Measurements from ENCODE around the gene METAP2. TPM values are rescaled to one million over a fixed set of nuclear protein-coding genes. Genes with fewer than 3 reads are reported as not detected.

The METAP2 gene
- polyA plus RNA-seq, 2 donors, result 23.7 to 51.8 TPM

DNA sequence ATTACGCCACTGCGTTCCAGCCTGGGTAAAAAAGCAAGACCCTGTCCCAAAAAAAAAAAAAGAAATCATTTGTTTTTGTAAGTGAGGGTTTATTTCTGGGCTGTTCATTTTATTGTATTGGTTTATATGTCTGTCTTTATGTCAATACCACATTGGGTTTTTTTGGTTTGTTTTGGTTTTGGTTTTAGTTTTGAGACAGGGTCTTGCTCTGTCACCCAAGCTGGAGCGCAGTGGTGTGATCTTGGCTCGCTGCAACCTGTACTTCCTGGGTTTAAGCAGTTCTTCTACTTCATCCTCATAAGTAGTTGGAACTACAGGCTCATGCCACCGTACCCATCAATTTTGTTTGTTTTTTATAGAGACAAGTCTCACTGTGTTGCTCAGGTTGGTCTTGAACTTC is 25.0 kb downstream of the METAP2 start:
- WGBS, 2 donors, result 94 to 97% methylated on average over 5 of the region's 5 CpGs
- H3K4me3 ChIP-seq (ENCODE audit: low read depth in 1 of 2, low read length in 2 of 2), result no peak overlapping the region
- no peak overlapping the region for H3K27ac ChIP-seq (ENCODE audit: low read depth in 2 of 2, low read length in 1 of 2)
- H3K36me3 ChIP-seq (ENCODE audit: control insufficient read depth in 2 of 2, insufficient read depth in 2 of 2, low read length in 1 of 2), result peaks cover 5 to 11% of the 10 kb centered on the region in 2 donors
- no peaks in the 10 kb centered on the region for H3K9me3 ChIP-seq (ENCODE audit: control insufficient read depth in 2 of 2, insufficient read depth in 1 of 2, low read depth in 1 of 2, low read length in 1 of 2)
- H3K4me1 ChIP-seq (ENCODE audit: control insufficient read depth in 2 of 2, insufficient read depth in 2 of 2, low read length in 1 of 2), result no peaks in the 10 kb centered on the region
- no peaks in the 10 kb centered on the region for H3K27me3 ChIP-seq (ENCODE audit: control insufficient read depth in 1 of 2, insufficient read depth in 2 of 2, low read length in 2 of 2)

DNA sequence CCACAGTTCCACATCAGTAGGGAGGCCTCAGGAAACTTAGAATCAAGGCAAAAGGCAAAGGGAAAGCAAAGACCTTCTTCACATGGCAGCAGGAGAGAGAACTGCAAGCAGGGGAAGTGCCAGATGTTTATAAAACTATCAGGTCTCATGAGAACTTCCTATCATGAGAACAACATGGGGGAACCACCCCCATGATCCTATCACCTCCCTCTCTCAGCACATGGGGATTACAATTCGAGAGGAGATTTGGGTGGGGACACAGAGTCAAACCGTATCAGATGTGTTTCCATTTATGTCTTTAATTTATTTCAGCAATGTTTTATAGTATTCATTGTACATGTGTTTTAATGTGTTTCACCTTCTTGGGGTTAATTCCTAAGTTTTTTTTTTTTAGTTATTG is 25.8 kb downstream of the METAP2 start:
- Histone ChIP-seq H3K4me1 (ENCODE audit: control insufficient read depth in 2 of 2, insufficient read depth in 2 of 2, low read length in 1 of 2) (no peaks in the 10 kb centered on the region), H3K9me3 (ENCODE audit: control insufficient read depth in 2 of 2, insufficient read depth in 1 of 2, low read depth in 1 of 2, low read length in 1 of 2) (no peaks in the 10 kb centered on the region), H3K36me3 (ENCODE audit: control insufficient read depth in 2 of 2, insufficient read depth in 2 of 2, low read length in 1 of 2) (peaks cover 8 to 14% of the 10 kb centered on the region in 2 donors), H3K4me3 (ENCODE audit: low read depth in 1 of 2, low read length in 2 of 2) (no peak overlapping the region), H3K27ac (ENCODE audit: low read depth in 2 of 2, low read length in 1 of 2) (no peak overlapping the region), H3K27me3 (ENCODE audit: control insufficient read depth in 1 of 2, insufficient read depth in 2 of 2, low read length in 2 of 2) (no peaks in the 10 kb centered on the region)
- WGBS, 2 donors, result 93 to 95% methylated on average over 2 of the region's 2 CpGs

GRCh38 chr12:95504140-95504539 is 30.2 kb downstream of the METAP2 start:
- no peaks in the 10 kb centered on the region for H3K9me3 ChIP-seq (ENCODE audit: control insufficient read depth in 2 of 2, insufficient read depth in 1 of 2, low read depth in 1 of 2, low read length in 1 of 2)
- WGBS, 2 donors, result 83 to 91% methylated on average over 4 of the region's 4 CpGs
- H3K27me3 ChIP-seq (ENCODE audit: control insufficient read depth in 1 of 2, insufficient read depth in 2 of 2, low read length in 2 of 2), result no peaks in the 10 kb centered on the region
- H3K4me3 ChIP-seq (ENCODE audit: low read depth in 1 of 2, low read length in 2 of 2), result no peak overlapping the region
- peaks cover 6 to 10% of the 10 kb centered on the region in 2 donors for H3K36me3 ChIP-seq (ENCODE audit: control insufficient read depth in 2 of 2, insufficient read depth in 2 of 2, low read length in 1 of 2)
- no peaks in the 10 kb centered on the region for H3K4me1 ChIP-seq (ENCODE audit: control insufficient read depth in 2 of 2, insufficient read depth in 2 of 2, low read length in 1 of 2)
- H3K27ac ChIP-seq (ENCODE audit: low read depth in 2 of 2, low read length in 1 of 2), result no peak overlapping the region

DNA sequence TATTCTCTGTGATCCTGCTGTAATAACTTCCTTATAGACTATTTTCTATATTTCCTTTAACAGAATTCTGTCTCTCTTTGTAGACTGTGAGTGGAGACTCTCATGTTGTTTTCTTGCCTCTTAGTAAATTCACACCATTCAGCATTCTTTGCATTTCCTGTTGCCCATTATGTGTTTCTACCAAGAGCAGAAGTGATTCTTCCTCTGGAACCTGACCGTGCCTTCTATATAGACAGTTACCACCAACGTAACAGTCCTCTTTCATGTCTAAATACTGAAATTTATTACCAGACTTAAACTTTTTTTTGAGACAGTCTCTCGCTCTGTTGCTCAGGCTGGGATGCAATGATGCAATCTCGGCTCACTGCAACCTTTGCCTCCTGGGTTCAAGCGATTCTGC is 31.1 kb downstream of the METAP2 start:
- Histone ChIP-seq H3K4me1 (ENCODE audit: control insufficient read depth in 2 of 2, insufficient read depth in 2 of 2, low read length in 1 of 2) (no peaks in the 10 kb centered on the region), H3K4me3 (ENCODE audit: low read depth in 1 of 2, low read length in 2 of 2) (no peak overlapping the region), H3K27me3 (ENCODE audit: control insufficient read depth in 1 of 2, insufficient read depth in 2 of 2, low read length in 2 of 2) (no peaks in the 10 kb centered on the region), H3K9me3 (ENCODE audit: control insufficient read depth in 2 of 2, insufficient read depth in 1 of 2, low read depth in 1 of 2, low read length in 1 of 2) (no peaks in the 10 kb centered on the region), H3K36me3 (ENCODE audit: control insufficient read depth in 2 of 2, insufficient read depth in 2 of 2, low read length in 1 of 2) (peaks cover 6 to 8% of the 10 kb centered on the region in 2 donors), H3K27ac (ENCODE audit: low read depth in 2 of 2, low read length in 1 of 2) (no peak overlapping the region)
- 95 to 97% methylated on average over 5 of the region's 5 CpGs for WGBS, 2 donors

DNA sequence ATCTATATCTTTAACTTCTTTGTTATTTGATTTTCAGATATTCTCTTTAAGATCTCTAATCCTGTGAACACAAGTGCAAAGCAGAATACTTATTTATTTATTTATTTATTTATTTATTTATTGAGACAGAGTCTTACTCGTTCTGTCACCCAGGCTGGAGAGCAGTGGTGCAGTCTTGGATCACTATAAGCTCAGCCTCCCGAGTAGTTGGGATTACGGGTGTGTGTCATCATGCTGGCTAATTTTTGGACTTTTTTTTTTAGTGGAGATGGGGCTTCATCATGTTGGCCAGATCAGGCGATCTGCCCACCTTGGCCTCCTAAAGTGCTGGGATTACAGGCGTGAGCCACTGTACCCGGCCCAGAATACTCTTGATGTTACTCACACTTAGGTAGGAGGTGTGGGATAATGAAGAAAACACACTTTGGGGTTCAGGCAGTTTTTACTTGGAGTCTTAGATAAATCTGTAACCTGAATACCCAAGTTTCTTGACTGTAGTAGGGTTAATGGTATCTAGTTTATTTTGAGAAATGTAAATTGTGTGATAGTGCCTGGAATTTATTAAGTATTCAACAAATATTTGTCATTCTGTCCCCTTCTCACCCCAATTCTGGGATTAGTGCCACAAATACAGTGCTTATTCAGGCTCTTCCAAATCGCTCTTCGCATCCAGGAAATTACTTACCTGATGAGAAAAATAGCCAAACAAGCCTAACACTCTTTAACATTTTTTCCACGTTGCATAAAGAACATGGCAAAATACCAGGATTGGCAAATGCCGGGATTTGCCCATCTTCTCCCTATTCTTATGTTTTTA is 33.0 kb downstream of the METAP2 start:
- peaks cover 10 to 13% of the 10 kb centered on the region in 2 donors for H3K36me3 ChIP-seq (ENCODE audit: control insufficient read depth in 2 of 2, insufficient read depth in 2 of 2, low read length in 1 of 2)
- no peaks in the 10 kb centered on the region for H3K9me3 ChIP-seq (ENCODE audit: control insufficient read depth in 2 of 2, insufficient read depth in 1 of 2, low read depth in 1 of 2, low read length in 1 of 2)
- H3K27ac ChIP-seq (ENCODE audit: low read depth in 2 of 2, low read length in 1 of 2), result no peak overlapping the region
- no peak overlapping the region for H3K4me3 ChIP-seq (ENCODE audit: low read depth in 1 of 2, low read length in 2 of 2)
- no peaks in the 10 kb centered on the region for H3K27me3 ChIP-seq (ENCODE audit: control insufficient read depth in 1 of 2, insufficient read depth in 2 of 2, low read length in 2 of 2)
- H3K4me1 ChIP-seq (ENCODE audit: control insufficient read depth in 2 of 2, insufficient read depth in 2 of 2, low read length in 1 of 2), result no peaks in the 10 kb centered on the region
- WGBS, 2 donors, result 77 to 80% methylated on average over 10 of the region's 10 CpGs

DNA sequence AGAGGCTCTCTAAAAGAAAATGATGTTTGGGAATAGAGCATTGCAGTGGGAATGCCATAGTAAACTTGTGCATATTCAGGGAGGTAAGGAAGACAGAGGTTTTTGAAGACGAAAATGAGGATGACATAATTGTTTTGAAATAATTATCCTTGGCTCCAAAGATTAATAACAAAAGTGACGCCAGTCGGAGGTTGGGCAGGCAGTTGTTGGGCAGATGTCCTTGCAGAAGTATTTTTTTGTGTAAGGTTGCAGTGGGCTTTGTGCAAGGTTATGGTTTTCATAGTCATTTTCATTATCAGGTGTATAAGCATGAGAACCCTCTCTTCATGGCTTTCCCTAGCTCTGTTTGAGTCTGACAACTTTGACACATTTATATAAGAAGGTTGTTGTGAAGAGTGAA is 35.3 kb downstream of the METAP2 start:
- 73 to 84% methylated on average over 3 of the region's 3 CpGs for WGBS, 2 donors
- no peak overlapping the region for H3K4me3 ChIP-seq (ENCODE audit: low read depth in 1 of 2, low read length in 2 of 2)
- H3K27ac ChIP-seq (ENCODE audit: low read depth in 2 of 2, low read length in 1 of 2), result no peak overlapping the region
- H3K36me3 ChIP-seq (ENCODE audit: control insufficient read depth in 2 of 2, insufficient read depth in 2 of 2, low read length in 1 of 2), result peaks cover 15 to 16% of the 10 kb centered on the region in 2 donors
- H3K4me1 ChIP-seq (ENCODE audit: control insufficient read depth in 2 of 2, insufficient read depth in 2 of 2, low read length in 1 of 2), result no peaks in the 10 kb centered on the region
- no peaks in the 10 kb centered on the region for H3K9me3 ChIP-seq (ENCODE audit: control insufficient read depth in 2 of 2, insufficient read depth in 1 of 2, low read depth in 1 of 2, low read length in 1 of 2)
- no peaks in the 10 kb centered on the region for H3K27me3 ChIP-seq (ENCODE audit: control insufficient read depth in 1 of 2, insufficient read depth in 2 of 2, low read length in 2 of 2)

DNA sequence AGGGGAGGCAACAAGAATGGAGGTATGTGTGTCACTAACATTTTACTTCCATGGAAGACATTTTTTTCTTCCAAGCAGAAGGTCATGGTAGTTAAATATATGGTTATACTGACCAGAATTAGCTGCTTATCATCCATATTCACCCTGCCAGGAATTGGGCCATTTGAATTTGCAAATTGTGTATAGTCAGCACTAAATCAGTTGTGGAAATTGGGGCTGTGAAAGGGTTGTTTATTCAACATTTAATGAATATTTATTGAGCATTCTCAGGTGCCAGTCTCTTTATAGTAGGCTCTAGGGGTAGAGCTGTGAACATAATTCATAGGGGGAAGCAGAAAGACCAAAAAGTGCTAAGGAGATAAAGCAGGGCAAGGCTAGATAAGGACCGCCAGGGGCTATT is 38.0 kb downstream of the METAP2 start:
- 89 to 98% methylated on average over 1 of the region's 1 CpG for WGBS, 2 donors
- H3K27me3 ChIP-seq (ENCODE audit: control insufficient read depth in 1 of 2, insufficient read depth in 2 of 2, low read length in 2 of 2), result no peaks in the 10 kb centered on the region

GRCh38 chr12:95513599-95513998 is 39.6 kb downstream of the METAP2 start:
- no peaks in the 10 kb centered on the region for H3K27me3 ChIP-seq (ENCODE audit: control insufficient read depth in 1 of 2, insufficient read depth in 2 of 2, low read length in 2 of 2)
- no peaks in the 10 kb centered on the region for H3K4me1 ChIP-seq (ENCODE audit: control insufficient read depth in 2 of 2, insufficient read depth in 2 of 2, low read length in 1 of 2)
- 92 to 93% methylated on average over 5 of the region's 5 CpGs for WGBS, 2 donors
- H3K27ac ChIP-seq (ENCODE audit: low read depth in 2 of 2, low read length in 1 of 2), result no peak overlapping the region
- no peaks in the 10 kb centered on the region for H3K9me3 ChIP-seq (ENCODE audit: control insufficient read depth in 2 of 2, insufficient read depth in 1 of 2, low read depth in 1 of 2, low read length in 1 of 2)
- peaks cover 11 to 14% of the 10 kb centered on the region in 2 donors for H3K36me3 ChIP-seq (ENCODE audit: control insufficient read depth in 2 of 2, insufficient read depth in 2 of 2, low read length in 1 of 2)
- H3K4me3 ChIP-seq (ENCODE audit: low read depth in 1 of 2, low read length in 2 of 2), result no peak overlapping the region

More for the DNA sequence above, 38.0 kb downstream of the METAP2 start:
- no peaks in the 10 kb centered on the region for H3K4me1 ChIP-seq (ENCODE audit: control insufficient read depth in 2 of 2, insufficient read depth in 2 of 2, low read length in 1 of 2)
- no peak overlapping the region for H3K27ac ChIP-seq (ENCODE audit: low read depth in 2 of 2, low read length in 1 of 2)
- H3K9me3 ChIP-seq (ENCODE audit: control insufficient read depth in 2 of 2, insufficient read depth in 1 of 2, low read depth in 1 of 2, low read length in 1 of 2), result no peaks in the 10 kb centered on the region
- H3K4me3 ChIP-seq (ENCODE audit: low read depth in 1 of 2, low read length in 2 of 2), result no peak overlapping the region
- peaks cover 11 to 14% of the 10 kb centered on the region in 2 donors for H3K36me3 ChIP-seq (ENCODE audit: control insufficient read depth in 2 of 2, insufficient read depth in 2 of 2, low read length in 1 of 2)

DNA sequence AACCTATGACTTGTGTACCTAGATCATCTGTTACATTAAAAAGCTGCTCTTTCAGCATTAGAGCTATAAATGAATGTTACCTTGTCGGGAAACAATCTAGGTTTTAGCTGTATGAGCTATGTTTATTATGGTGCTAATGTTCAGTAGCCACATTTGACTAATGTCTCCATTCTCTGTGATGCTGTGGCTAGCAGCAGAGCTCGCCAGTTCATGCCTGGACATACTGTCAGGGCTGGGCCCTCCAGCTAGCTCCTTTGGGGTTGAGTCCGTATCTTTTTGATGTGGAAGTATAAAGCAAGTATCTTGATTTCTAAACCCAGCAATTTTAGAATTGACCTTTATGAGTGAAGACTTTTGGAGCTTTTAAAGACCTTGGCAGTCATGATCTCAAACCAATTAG is 41.2 kb downstream of the METAP2 start:
- no peaks in the 10 kb centered on the region for H3K9me3 ChIP-seq (ENCODE audit: control insufficient read depth in 2 of 2, insufficient read depth in 1 of 2, low read depth in 1 of 2, low read length in 1 of 2)
- 98% methylated on average over 3 of the region's 3 CpGs for WGBS, 2 donors
- peaks cover 10 to 13% of the 10 kb centered on the region in 2 donors for H3K36me3 ChIP-seq (ENCODE audit: control insufficient read depth in 2 of 2, insufficient read depth in 2 of 2, low read length in 1 of 2)
- no peaks in the 10 kb centered on the region for H3K27me3 ChIP-seq (ENCODE audit: control insufficient read depth in 1 of 2, insufficient read depth in 2 of 2, low read length in 2 of 2)
- H3K4me3 ChIP-seq (ENCODE audit: low read depth in 1 of 2, low read length in 2 of 2), result no peak overlapping the region
- H3K27ac ChIP-seq (ENCODE audit: low read depth in 2 of 2, low read length in 1 of 2), result no peak overlapping the region
- H3K4me1 ChIP-seq (ENCODE audit: control insufficient read depth in 2 of 2, insufficient read depth in 2 of 2, low read length in 1 of 2), result no peaks in the 10 kb centered on the region

DNA sequence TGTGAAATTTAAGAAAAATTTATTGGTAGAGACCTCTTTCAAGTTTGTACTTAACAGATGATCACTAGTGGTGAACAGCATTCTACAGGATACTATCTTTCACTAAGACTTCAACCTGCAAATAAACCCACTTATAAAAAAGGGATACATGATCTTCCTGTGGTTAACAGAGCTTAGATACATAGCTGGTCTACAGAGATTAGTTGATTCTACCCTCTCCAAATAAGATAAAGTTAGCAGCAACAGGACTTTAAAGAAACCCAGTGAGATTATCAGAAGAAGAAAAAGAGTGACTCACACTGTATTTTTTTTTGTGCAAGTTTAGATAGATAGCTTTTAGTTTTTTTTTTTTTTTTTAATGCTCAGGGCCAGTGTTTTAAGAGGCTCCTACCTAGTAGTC is 42.8 kb downstream of the METAP2 start:
- Histone ChIP-seq H3K27me3 (ENCODE audit: control insufficient read depth in 1 of 2, insufficient read depth in 2 of 2, low read length in 2 of 2) (no peaks in the 10 kb centered on the region), H3K9me3 (ENCODE audit: control insufficient read depth in 2 of 2, insufficient read depth in 1 of 2, low read depth in 1 of 2, low read length in 1 of 2) (no peaks in the 10 kb centered on the region), H3K4me3 (ENCODE audit: low read depth in 1 of 2, low read length in 2 of 2) (no peak overlapping the region), H3K27ac (ENCODE audit: low read depth in 2 of 2, low read length in 1 of 2) (no peak overlapping the region), H3K36me3 (ENCODE audit: control insufficient read depth in 2 of 2, insufficient read depth in 2 of 2, low read length in 1 of 2) (peaks cover 7 to 13% of the 10 kb centered on the region in 2 donors), H3K4me1 (ENCODE audit: control insufficient read depth in 2 of 2, insufficient read depth in 2 of 2, low read length in 1 of 2) (no peaks in the 10 kb centered on the region)

Data from esophagus (tissue), 2 donors.